IPS-NIHi11 (cell line): ENCODE results near the gene NRG3.

Source experiments
- DNase-seq: peaks from one replicate; pipeline ENCODE4 v3.0.0; 2012; ENCODE audit warnings: mixed read lengths, low spot score

NRG3 gene

DNA sequence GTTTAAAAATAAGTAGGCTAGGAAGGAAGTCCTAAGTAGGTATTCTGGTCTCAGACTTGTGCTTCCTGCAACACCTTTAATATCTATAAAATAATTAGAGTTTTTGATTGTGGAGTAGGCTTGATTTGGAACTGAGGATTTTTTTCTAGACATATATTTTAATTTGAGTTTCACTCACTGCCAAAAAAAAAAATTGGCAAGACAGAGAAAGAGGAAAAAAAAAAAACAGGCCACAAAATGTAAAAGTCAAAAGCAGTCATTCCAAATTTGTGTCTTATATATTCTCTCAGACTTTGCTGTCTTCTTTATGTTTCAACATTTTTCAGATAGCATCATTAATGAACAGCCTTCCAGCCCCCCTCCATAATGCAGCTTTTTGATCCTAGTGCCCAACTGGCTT is 346.1 kb downstream of the NRG3 start:
- DNase-seq, result no peak

DNA sequence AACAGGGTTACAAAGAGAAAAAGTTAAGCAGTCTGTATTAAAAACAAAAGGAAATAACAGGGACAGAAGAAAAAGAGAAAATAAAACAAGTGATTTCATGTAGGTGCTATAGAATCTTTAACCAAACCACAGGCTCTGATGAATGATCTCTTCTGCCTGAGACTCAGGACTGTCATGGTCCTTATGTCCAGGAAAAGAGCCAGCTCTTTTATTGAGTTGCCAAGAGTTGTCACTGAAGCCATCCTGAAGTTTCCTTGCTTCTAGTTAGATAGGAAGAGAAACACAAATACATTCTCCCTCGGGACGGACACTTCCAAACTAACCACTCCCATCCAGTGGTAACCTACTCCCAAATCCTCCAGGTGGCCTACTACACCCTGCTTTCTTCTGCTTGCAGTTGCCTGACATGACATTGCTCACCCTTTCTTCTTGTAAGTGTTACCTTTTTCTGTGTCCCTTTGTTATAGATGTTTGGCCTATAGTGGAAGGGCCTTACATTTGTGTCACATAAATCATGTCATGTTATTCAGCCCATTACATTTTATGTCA is 346.7 kb downstream of the NRG3 start:
- DNase-seq, result peak; percentile 39

GRCh38 chr10:82228701-82229100 is 353.7 kb downstream of the NRG3 start:
- DNase-seq, result no peak

- no peak for DNase-seq
Measured at GRCh38 chr10:82234173-82234572, 359.2 kb downstream of the NRG3 start.

- no peak for DNase-seq
Measured at GRCh38 chr10:82236084-82236731, 361.2 kb downstream of the NRG3 start.

DNA sequence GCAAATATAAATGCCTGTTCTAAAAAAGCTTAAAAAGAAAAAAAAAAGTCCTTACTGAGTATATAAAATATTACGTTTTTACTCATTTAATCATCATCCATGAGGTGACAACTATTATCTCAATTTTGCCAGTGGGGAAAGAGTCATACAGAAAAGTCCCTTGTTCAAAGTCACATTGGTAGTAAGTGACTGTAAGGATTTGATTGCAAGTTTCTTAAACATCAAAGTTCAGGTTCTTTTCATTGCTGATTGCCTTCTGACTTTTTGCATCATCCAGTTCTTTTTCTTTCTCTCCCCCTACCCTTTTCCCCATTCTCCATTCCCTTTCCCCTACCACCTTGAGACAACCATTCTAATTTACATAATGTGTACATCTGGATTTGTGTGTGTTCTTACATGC is 363.3 kb downstream of the NRG3 start:
- DNase-seq, result no peak

- DNase-seq, result no peak
Measured at GRCh38 chr10:82240408-82240807, 365.4 kb downstream of the NRG3 start.

DNA sequence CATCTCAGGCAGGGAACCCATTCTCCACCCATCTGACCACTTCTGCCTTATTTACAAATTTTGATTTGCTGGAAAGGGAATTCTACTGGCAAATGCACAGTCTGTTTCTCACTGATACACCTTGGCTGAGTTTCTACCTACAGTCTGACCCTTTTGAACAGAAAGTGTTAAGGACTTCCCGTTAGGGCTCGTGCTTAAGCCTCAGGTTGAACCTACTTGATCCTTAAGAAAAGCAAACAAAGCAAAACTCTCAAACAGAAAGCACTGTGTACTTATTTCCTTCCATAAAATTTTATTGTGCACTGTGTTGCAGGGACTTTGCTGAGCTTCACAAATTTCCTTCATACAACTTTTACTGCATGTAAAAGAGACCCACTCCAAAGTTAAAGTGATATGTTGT is 367.8 kb downstream of the NRG3 start:
- DNase-seq, result no peak

- no peak for DNase-seq
Measured at GRCh38 chr10:82245157-82245556, 370.2 kb downstream of the NRG3 start.

DNA sequence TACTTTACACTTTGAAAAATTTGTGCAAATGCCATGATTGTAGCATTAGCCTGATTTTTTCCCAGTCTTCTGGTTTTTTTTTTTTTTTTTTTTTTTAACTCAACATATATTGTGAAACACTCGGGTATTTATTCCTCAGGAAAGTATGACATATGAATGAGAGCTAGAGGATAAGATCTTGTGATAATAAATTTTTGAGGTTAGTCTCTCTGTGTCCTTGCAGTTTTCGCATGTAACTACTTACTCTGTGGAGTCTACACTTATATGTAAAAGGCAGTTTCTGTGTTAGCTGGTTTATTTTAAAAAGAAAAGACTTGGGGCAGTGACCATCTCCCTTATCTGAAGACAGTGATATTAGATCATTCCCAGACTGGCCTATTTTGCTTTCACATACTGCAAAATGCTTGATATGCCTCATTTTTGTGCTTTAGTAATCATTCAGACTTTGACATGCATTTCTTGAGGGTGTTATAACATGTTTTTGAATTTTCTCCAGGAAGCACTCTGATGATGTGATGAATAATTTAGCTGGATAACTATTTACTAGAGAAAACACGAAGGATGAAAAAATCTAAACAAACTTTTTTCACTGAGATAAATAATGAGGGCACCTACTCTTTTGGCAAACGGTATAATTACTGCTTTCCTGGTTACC is 371.0 kb downstream of the NRG3 start:
- no peak for DNase-seq

- no peak for DNase-seq
Measured at GRCh38 chr10:82249141-82249540, 374.1 kb downstream of the NRG3 start.

- peak; percentile 13 for DNase-seq
Measured at GRCh38 chr10:82251222-82251906, 376.4 kb downstream of the NRG3 start.

DNA sequence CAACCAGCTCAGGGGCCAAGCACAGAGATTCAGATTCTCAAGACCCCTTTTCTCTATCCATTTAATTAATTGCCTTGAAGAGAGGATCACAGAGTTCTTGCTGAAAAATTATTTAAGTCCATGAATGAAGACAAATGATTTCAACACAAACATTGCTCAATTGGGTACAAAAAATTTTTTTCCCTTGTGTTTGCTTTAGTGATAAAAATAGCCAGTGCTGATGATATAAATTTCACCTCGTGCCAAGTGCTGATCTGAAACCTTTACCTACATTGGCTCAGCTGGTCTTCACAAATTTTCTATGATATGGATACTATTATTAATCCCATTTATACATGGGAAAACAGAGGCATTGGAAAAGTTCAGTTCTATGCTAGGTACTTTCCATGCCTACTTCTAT is 377.1 kb downstream of the NRG3 start:
- no peak for DNase-seq

DNA sequence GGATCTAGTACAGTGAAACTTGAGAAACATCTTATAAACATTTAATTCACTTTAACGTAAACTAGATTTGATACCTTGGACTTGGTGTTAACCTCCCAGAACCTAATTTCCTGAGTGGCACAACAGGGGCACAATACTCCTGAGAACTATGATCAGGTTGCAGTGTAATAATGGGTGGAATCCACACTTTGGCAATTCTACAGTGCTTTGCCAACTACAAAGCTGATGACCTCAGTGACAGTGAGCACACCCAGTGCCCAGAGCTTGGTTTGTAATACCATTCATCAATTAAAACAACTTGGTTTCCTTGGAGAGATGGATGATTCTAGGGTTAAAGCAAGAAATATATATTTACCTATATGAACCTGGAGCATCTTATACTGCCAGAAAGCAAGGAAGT is 379.2 kb downstream of the NRG3 start:
- no peak for DNase-seq

DNA sequence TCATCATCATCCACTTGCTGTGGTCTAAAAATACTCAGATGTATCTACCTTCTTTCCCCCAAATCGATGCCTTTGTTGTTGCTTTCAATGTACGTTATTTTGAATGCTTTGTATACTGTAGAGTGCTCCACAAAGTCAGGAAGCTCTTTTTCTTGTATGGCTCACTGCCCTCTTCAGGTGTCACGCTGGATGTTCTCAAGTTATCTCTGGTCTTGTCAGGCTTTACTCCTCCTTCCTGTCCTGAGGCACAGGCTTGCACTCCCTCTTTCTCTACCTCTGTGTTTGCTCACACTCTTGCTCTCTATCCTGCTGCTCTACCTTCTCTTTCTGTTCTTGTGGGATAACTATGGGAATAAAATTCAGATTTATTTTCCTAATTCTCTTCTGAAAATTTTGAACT is 381.3 kb downstream of the NRG3 start:
- no peak for DNase-seq

DNA sequence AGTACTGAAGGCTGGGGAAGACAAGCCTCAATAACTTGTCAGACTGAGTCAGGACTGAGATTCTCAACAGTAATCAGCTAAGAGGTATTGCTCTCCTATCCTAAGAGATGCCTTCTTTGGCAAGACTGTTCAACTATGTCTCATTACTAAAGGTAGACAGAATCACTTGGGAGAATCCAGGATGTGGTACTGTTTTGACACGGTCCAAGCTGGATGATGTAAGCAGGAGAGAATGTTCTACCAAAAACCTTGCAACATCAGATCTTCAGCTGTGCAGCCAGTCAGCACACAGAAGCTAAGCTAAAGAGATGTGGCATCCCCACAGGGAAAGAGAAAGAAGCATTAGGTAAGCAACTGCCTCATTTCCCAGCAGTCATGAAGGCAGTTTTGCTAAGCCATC is 391.4 kb downstream of the NRG3 start:
- DNase-seq, result no peak

DNA sequence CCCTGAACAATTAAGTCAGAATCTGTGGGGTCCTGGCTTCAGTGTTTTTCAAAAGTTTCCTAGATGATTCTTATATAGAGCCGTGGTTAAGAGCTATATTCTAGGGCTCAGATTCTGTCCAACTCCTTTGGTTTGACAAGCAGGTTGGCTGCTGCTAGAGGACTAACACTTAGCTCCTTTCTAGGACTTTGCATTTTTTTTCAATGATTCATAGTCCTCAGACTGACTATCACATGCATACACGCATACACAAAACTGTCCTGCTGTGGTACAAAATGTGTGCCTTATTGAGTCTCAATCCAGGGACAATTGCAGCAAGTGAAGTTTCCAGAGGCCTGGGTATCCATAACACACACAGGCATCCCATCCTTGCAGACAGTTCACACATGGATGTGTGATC is 392.0 kb downstream of the NRG3 start:
- DNase-seq, result no peak

GRCh38 chr10:82267465-82267864 is 392.5 kb downstream of the NRG3 start:
- DNase-seq, result no peak

- DNase-seq, result no peak
Measured at GRCh38 chr10:82267960-82268359, 393.0 kb downstream of the NRG3 start.

GRCh38 chr10:82277591-82277990 is 402.6 kb downstream of the NRG3 start:
- no peak for DNase-seq

DNA sequence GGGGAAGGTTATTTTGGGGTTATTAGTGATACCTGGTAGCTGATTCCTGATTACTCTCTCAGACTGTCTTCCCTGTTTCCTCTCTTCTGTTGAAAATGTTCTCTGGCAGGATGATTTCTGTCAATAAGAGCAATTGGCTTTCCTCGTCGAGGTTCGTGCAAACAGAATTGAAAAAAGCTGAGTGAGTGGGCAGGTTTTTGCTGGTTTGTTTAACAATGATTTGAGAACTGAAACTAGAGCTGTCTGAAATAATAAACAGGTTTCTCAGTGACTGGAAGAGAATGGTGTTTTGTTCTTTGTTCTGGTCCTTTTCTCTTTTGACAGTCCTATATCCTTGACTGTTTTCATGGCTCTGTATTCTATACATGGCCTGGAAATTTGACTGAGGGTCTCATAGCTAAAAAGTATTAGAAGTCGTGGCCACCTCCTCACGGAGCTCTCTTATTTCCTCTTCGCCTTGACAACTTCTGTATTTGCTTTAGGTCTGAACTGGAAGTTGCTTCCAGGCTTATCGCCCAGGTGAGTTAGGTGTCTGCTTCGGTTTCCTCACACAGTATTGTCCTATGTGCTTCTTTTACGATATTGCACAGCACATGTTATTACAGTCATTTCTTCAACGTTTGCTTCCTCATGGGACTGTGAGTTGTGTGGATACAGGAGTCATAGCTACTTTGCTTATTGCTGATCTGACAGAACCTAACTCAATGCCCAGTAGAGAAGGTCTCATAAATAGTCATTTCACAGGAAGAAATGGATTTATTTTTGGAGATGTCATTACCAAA is 403.6 kb downstream of the NRG3 start:
- DNase-seq, result no peak

DNA sequence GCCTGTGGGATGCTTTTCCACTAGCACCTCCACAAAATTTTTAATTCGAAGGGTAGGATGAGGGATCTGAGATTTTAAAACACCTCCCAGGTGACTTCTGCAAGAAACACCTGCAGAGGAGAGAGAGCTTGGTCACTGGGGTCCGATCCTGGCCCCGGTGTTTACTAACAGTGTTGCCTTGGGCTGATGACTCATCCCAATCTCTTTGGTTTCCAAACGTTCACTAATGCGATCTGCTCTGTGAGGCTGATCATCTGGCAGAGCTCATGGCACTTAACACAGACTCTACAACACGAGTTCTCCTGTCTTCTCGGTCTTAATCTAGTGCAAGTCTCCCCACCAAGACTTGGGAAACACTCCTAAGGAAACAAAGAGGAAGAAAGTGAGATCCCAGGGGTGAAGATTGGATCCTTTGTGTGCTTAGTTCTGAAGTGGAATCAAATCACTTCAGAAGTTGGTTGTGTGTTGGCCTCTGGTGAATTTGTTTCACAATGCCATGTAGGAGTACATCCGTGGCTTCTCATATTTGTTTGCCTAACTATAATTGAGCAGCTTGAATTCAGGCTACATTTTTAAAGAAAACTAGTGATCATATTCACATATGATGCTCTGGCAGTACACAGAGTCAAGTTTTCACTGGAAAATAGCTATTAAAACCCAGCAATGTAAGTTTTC is 407.9 kb downstream of the NRG3 start:
- no peak for DNase-seq
